Measurements from ENCODE around the gene GABPB2.
"Not testable (repeated sequence)": the region's sequence is repeated elsewhere in the genome, so short reads cannot be mapped to it uniquely, and the experiment has no call there.

The GABPB2 gene

GRCh38 chr1:151072224-151072623, 1.7 kb downstream of the GABPB2 start:
- H3K9me3 ChIP-seq, result no peaks in the 10 kb centered on the region
- no peak for TF ChIP-seq Cebpa-rat (IDR thresholded peaks at IDR 0.05)
- H3K36me3 ChIP-seq, result peaks cover 28% of the 10 kb centered on the region
- no peak overlapping the region for H3K27ac ChIP-seq
- H3K4me1 ChIP-seq, result peaks cover 35% of the 10 kb centered on the region
- no peak overlapping the region for H3K4me3 ChIP-seq
- H3K27me3 ChIP-seq, result no peaks in the 10 kb centered on the region
- H4K20me1 ChIP-seq, result no peaks in the 10 kb centered on the region
- no peak overlapping the region for H3K9ac ChIP-seq
- H3K4me2 ChIP-seq, result peak overlapping the region; percentile 89; the same call in 1 of the 2 replicates

- no peak for TF ChIP-seq Cebpa-rat (IDR thresholded peaks at IDR 0.05)
- H3K4me2 ChIP-seq, result no peak overlapping the region
- H3K9ac ChIP-seq, result no peak overlapping the region
- H3K36me3 ChIP-seq, result peaks cover 6% of the 10 kb centered on the region; the same call in 1 of the 2 replicates
- H3K27me3 ChIP-seq, result no peaks in the 10 kb centered on the region
- H3K4me1 ChIP-seq, result peaks cover 11% of the 10 kb centered on the region
- H3K9me3 ChIP-seq, result no peaks in the 10 kb centered on the region
- H3K4me3 ChIP-seq, result no peak overlapping the region
- no peaks in the 10 kb centered on the region for H4K20me1 ChIP-seq
- no peak overlapping the region for H3K27ac ChIP-seq
Observed at GRCh38 chr1:151085953-151086559, 15.5 kb downstream of the GABPB2 start.

DNA sequence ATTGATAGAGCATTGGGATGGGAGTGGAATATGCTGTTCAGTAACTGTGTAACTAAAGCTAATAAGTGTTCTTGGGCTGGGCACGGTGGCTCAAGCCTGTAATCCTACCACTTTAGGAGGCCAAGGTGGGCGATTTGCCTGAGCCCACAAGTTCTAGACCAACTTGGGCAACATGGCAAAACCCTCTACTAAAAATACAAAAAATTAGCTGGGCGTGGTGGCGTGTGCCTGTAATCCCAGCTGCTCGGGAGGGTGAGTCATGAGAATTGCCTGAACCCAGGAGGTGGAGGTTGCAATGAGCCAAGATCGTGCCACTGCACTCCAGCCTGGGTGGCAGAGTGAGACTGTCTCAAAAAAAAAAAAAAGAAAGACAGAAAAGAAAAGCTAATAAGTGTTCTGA, 26.9 kb downstream of the GABPB2 start:
- H3K9ac ChIP-seq, H3K27ac ChIP-seq, H3K4me2 ChIP-seq, H3K36me3 ChIP-seq, H3K4me1 ChIP-seq, H3K9me3 ChIP-seq, H4K20me1 ChIP-seq, H3K27me3 ChIP-seq, H3K4me3 ChIP-seq: not testable (repeated sequence)

- Histone ChIP-seq H3K27ac (no peak overlapping the region), H3K27me3 (no peaks in the 10 kb centered on the region), H3K4me3 (no peak overlapping the region), H3K9ac (no peak overlapping the region), H4K20me1 (no peaks in the 10 kb centered on the region), H3K36me3 (no peaks in the 10 kb centered on the region), H3K9me3 (no peaks in the 10 kb centered on the region), H3K4me1 (no peaks in the 10 kb centered on the region), H3K4me2 (no peak overlapping the region)
- no peak for TF ChIP-seq Cebpa-rat (IDR thresholded peaks at IDR 0.05)
Observed at GRCh38 chr1:151098126-151098525, 27.6 kb downstream of the GABPB2 start.

DNA sequence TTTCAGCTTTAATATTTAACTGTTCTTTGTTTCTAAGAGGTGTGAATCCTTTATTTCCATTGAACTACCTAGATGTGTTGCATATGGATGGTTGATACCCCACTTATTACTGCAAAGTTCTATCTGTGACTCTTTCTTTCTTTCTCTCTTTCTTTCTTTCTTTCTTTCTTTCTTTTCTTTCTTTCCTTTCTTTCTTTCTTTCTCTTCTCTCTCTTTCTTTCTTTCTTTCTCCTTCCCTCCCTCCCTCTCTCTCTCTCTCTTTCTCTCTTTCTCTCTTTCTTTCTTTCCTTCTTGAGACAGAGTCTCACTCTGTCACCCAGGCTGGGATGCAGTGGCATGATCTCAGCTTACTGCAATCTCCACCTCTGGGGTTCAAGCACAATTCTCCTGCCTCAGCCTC, 34.1 kb downstream of the GABPB2 start:
- H3K9ac ChIP-seq, result no peak overlapping the region
- H3K27me3 ChIP-seq, result no peaks in the 10 kb centered on the region
- peaks cover 6% of the 10 kb centered on the region; the same call in 1 of the 2 replicates for H3K36me3 ChIP-seq
- no peak overlapping the region for H3K27ac ChIP-seq
- no peaks in the 10 kb centered on the region for H4K20me1 ChIP-seq
- H3K4me2 ChIP-seq, result no peak overlapping the region
- H3K9me3 ChIP-seq, result no peaks in the 10 kb centered on the region
- no peak for TF ChIP-seq Cebpa-rat (IDR thresholded peaks at IDR 0.05)
- no peak overlapping the region for H3K4me3 ChIP-seq
- H3K4me1 ChIP-seq, result no peaks in the 10 kb centered on the region

- Histone ChIP-seq H3K9ac (no peak overlapping the region), H3K27ac (no peak overlapping the region), H3K27me3 (no peaks in the 10 kb centered on the region), H4K20me1 (no peaks in the 10 kb centered on the region), H3K4me3 (no peak overlapping the region), H3K36me3 (peaks cover 6% of the 10 kb centered on the region; the same call in 1 of the 2 replicates), H3K4me1 (no peaks in the 10 kb centered on the region), H3K9me3 (no peaks in the 10 kb centered on the region), H3K4me2 (no peak overlapping the region)
- no peak for TF ChIP-seq Cebpa-rat (IDR thresholded peaks at IDR 0.05)
Observed at GRCh38 chr1:151106894-151107293, 36.3 kb downstream of the GABPB2 start.

GRCh38 chr1:151108331-151108730, 37.8 kb downstream of the GABPB2 start:
- Histone ChIP-seq H3K27me3 (no peaks in the 10 kb centered on the region), H3K36me3 (peaks cover 6% of the 10 kb centered on the region; the same call in 1 of the 2 replicates), H3K9ac (no peak overlapping the region), H3K4me1 (no peaks in the 10 kb centered on the region), H3K4me3 (no peak overlapping the region), H4K20me1 (no peaks in the 10 kb centered on the region), H3K9me3 (no peaks in the 10 kb centered on the region), H3K4me2 (no peak overlapping the region), H3K27ac (no peak overlapping the region)
- TF ChIP-seq Cebpa-rat (IDR thresholded peaks at IDR 0.05), result no peak

DNA sequence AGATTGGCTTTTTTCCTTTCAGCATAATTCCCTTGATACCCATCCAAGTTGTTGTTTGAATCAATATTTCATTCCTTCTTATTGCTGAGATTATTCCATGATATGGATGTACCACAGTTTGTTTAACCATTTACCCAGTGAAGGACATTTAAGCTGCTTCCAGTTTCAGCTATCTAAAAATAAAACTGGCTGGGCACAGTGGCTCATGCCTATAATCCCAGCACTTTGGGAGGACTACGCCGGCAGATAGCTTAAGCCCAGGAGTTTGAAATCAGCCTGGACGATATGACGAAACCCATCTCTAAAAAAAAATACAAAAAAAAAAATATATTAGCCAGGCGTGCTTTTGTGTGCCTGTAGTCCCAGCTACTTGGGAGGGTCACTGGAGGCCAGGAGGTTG, 43.3 kb downstream of the GABPB2 start:
- Histone ChIP-seq H3K4me2 (no peak overlapping the region), H4K20me1 (no peaks in the 10 kb centered on the region)

DNA sequence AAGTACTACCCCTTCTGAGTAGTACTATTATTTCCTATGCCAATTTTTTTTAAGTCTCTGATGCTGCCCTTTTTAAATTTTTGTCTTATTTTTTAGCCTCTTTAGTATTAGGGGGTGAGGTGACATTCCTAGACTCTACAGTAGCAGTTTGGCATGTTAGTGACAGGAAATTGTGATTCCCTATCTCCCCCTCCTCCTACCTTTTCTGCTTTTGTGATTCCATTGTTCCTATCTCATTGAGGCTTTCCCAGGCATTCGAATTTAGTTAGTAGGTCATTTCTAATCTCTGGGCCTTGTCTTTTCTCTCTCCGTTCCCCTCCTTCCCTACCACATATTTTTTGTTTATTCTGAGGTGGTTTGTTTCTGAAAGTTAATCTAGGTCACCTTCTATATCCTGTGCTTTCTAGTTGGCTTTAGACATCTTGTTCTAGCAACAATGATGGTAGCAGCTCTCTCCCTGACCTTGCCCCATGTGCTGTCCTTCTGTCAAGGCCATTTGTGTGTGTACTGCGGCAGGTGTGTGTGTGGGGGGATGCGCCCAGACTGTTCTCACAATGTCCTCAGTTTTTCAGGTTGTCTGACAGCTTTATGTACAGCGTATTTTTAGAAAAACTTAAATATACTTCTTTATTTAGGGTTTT, 54.3 kb downstream of the GABPB2 start:
- no peak for TF ChIP-seq Cebpa-rat (IDR thresholded peaks at IDR 0.05)
- H3K4me2 ChIP-seq, result no peak overlapping the region
- no peaks in the 10 kb centered on the region for H3K9me3 ChIP-seq
- no peak overlapping the region for H3K27ac ChIP-seq
- no peak overlapping the region for H3K4me3 ChIP-seq
- no peaks in the 10 kb centered on the region for H4K20me1 ChIP-seq
- no peak overlapping the region for H3K9ac ChIP-seq
- H3K36me3 ChIP-seq, result no peaks in the 10 kb centered on the region
- no peaks in the 10 kb centered on the region for H3K4me1 ChIP-seq
- H3K27me3 ChIP-seq, result no peaks in the 10 kb centered on the region

More for the DNA sequence above, 43.3 kb downstream of the GABPB2 start:
- Histone ChIP-seq H3K27ac (no peak overlapping the region), H3K9ac (no peak overlapping the region), H3K4me3 (no peak overlapping the region), H3K27me3 (no peaks in the 10 kb centered on the region), H3K4me1 (no peaks in the 10 kb centered on the region), H3K9me3 (no peaks in the 10 kb centered on the region), H3K36me3 (peaks cover 16% of the 10 kb centered on the region)
- TF ChIP-seq Cebpa-rat (IDR thresholded peaks at IDR 0.05), result no peak

DNA sequence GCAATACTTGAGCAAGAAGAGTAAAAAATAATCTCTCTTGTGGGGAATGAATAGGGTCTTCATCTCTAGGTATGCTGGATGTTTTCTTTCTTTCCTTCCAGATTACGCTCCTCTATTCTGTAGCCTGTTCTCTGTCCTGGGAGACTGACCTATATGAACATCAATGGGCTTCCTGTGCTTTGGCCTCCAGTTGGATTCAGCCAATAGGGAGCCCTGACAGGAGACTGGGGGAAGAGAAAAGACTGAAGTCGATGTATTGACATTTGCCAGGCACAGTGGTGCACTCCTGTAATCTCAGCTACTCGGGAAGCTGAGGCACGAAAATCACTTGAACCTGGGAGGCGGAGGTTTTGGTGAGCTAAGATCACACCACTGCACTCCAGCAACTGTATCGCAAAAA, 58.2 kb downstream of the GABPB2 start:
- H3K4me3 ChIP-seq, result no peak overlapping the region
- peaks cover 4% of the 10 kb centered on the region; the same call in 1 of the 2 replicates for H3K27me3 ChIP-seq
- no peak overlapping the region for H3K9ac ChIP-seq
- H3K9me3 ChIP-seq, result no peaks in the 10 kb centered on the region
- H3K27ac ChIP-seq, result no peak overlapping the region
- H3K4me2 ChIP-seq, result no peak overlapping the region
- peaks cover 32% of the 10 kb centered on the region for H4K20me1 ChIP-seq
- H3K4me1 ChIP-seq, result 0 out of 2 replicates have a peak, but pooled peaks cover 4% of the 10 kb centered on the region
- no peak for TF ChIP-seq Cebpa-rat (IDR thresholded peaks at IDR 0.05)
- peaks cover 33% of the 10 kb centered on the region for H3K36me3 ChIP-seq
